CMK (cell line): ENCODE results near the gene HELQ.

Experiments
- DNase-seq: peaks from one replicate; pipeline ENCODE4 v3.0.0-alpha.2; 2010; ENCODE audit warnings: low read depth

HELQ gene

GRCh38 chr4:83369831-83370639 lies 85.6 kb downstream of the HELQ start:
- DNase-seq, result peak; percentile 73

- peak; percentile 94 for DNase-seq
Measured at GRCh38 chr4:83364312-83364711, 91.3 kb downstream of the HELQ start.

- no peak for DNase-seq
Measured at GRCh38 chr4:83362492-83363329, 92.9 kb downstream of the HELQ start.

GRCh38 chr4:83361416-83362103 lies 94.1 kb downstream of the HELQ start:
- peak; percentile 59 for DNase-seq

- DNase-seq, result no peak
Measured at GRCh38 chr4:83360018-83360417, 95.6 kb downstream of the HELQ start.

GRCh38 chr4:83358410-83358809 lies 97.2 kb downstream of the HELQ start:
- no peak for DNase-seq
